NCI-H1930 (cell line): Measurements from ENCODE around the gene MLLT10.
A peak's percentile ranks its signal among the peaks of the same experiment; 100 is the strongest.
"Not testable (repeated sequence)": the region's sequence is repeated elsewhere in the genome, so short reads cannot be mapped to it uniquely, and the experiment has no call there.

Experiments used
- DNase-seq, 2 experiments: peaks; one replicate each; lab custom pipeline; 2025; lab: John Stamatoyannopoulos, UW

The MLLT10 gene

DNA sequence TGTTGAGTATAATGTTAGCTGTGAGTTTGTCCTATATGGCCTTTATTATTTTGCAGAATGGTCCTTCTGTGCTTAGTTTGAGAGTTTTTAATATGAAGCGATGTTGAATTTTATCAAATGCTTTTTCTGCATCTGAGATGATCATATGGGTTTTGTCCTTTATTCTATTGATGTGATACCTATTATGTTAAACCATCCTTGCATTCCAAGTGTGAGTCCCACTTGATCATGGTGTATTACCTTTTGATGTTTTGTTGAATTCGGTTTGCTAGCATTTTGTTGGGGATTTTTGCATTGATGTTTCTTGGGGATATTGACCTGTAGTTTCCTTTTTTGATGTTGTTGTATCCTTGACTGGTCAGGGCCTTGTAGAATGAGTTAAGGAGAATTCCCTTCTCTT is 166.4 kb downstream of the MLLT10 start:
- DNase-seq: no peak

DNA sequence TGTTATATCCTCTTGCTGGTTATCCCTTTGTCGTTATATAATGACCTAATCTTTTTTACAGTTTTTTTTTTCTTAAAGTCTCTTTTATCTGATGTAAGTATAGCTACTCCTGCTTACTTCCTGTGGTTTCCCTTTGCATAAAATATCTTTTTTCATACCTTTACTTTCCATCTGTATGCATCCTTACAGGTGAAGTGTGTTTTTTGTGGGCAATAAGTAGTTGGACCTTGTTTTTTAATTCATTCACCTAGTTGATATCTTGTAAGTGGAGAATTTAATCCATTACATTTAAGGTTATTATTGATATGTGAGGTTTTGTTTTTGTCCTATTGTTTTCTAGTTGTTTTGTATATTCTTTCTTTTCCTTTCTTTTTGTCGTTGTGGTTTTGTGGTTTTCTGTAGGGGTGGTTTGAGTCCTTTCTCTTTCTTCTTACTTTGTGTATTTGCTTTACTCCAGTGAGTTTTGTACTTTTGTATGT is 168.6 kb downstream of the MLLT10 start:
- DNase-seq: no peak

DNA sequence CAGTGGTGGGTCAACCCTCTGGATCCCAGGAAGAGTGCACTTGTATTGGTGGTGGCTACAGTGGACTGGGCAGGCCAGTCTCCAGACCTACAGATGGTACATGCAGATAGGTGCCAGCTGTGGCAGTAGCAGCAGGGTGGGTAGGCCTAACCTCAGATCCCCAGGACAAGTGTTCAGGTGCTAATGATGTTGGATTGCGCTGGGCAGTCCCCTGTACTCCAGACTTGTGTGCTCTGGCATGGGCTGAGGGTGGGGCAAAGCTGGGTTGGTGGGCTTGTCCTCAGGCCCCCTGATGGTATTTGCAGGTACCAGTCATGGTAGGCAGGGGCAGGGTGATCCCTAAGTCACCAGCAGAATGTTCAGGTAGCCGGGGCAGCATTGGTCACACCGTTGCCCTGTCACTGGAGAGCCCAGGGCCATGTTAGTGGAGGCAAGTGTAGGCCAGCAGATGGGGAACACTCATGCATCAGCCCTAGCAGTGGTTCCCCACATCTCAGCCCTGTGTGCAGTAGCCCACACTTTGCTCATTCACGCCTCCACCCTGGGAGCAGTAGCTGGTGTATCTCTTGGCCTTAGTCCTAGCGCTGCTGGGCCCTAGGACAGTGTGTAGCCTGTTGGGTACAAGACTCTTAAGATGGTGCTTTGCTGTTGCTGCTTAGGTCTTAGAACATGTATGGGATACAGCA is 171.3 kb downstream of the MLLT10 start:
- DNase-seq: no peak

DNA sequence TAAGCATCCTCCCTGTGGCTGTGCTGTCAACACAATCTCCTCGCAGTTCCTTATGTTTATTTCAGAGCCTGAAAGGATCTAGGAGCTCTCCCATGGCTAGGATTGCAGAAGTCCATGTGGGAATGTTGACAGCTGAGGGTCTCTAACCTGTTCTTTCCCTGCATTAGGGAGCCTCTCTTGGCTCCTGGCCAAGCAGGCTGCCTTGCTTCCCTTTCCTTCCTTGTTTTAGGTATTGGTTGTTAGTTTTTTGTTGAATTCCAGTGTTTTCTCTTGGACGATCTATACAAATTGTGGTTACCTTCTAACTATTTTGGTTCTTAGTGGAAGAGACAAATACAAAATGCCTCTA is 171.8 kb downstream of the MLLT10 start:
- no peak for DNase-seq

- no peak for DNase-seq
Measured at GRCh38 chr10:21707498-21707897, 173.5 kb downstream of the MLLT10 start.

- DNase-seq: no peak
Measured at GRCh38 chr10:21712975-21713374, 178.9 kb downstream of the MLLT10 start.

GRCh38 chr10:21715531-21716195 is 181.6 kb downstream of the MLLT10 start:
- DNase-seq: no peak

- not testable (repeated sequence) for DNase-seq
Measured at GRCh38 chr10:21717437-21718054, 183.5 kb downstream of the MLLT10 start.

DNA sequence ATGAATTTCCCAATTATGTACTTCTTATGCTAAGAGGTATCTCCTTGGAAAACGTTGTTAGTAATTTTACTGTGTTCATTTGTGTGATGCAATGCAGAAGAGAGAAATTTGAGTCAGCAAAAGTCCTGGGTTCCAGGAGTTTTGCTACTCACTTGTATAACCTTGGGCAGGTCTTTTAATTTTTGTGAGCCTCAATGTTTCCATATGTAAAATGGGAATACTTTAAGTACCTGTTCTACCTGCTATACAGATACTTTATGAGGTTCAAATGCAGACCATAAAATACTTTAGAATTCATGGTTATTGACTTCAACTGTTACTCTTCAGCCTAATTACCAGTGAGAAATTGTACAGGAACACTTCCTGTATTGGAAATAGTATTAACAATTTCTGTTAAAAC is 185.5 kb downstream of the MLLT10 start:
- no peak for DNase-seq

GRCh38 chr10:21720090-21720489 is 186.1 kb downstream of the MLLT10 start:
- no peak for DNase-seq

- no peak for DNase-seq
Measured at GRCh38 chr10:21721000-21721665, 187.1 kb downstream of the MLLT10 start.

DNA sequence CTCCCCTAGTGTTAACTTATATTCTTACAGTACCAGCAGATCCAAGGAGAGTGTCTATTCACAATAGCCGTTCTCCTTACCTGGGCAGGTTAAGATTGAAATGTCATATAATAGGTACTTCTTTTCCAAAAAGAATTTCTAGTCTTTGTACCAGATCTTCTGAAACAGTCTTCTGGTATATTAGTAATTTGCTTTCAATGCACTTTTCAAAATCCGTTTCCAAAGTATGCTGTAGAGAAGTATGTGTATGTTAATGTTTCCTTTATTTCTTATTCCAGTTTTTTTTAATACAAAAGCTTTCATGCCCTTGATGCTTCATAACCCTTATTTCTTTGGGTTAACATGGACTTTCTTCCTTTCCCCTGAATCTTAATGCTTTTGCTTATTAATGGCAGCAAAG is 188.2 kb downstream of the MLLT10 start:
- DNase-seq: no peak

DNA sequence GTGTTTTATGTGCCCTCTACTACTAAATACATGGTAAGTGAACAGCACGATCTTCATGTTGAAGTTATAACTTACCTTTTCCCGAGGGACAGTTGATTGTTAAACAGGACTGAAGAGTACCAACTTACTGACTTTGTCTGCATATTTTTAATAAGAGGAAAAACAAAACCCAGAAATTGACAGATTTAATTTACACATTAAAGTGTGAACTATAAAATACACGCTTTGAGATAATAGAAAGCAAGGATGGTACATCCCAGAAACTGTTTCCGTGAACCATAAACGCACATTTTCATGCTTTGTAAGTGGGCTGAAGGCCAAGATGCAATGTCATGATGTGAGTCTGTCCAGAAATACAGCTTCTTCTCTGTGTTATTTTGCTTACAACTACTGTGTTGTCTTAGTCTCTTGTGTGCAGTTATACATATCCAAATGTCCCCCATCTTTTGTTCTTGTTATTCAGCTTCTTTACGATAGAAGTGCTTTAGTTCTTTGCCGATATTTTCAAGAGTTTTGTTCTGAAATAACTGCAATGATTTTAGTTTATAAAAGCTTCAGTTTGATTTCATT is 190.1 kb downstream of the MLLT10 start:
- no peak for DNase-seq

DNA sequence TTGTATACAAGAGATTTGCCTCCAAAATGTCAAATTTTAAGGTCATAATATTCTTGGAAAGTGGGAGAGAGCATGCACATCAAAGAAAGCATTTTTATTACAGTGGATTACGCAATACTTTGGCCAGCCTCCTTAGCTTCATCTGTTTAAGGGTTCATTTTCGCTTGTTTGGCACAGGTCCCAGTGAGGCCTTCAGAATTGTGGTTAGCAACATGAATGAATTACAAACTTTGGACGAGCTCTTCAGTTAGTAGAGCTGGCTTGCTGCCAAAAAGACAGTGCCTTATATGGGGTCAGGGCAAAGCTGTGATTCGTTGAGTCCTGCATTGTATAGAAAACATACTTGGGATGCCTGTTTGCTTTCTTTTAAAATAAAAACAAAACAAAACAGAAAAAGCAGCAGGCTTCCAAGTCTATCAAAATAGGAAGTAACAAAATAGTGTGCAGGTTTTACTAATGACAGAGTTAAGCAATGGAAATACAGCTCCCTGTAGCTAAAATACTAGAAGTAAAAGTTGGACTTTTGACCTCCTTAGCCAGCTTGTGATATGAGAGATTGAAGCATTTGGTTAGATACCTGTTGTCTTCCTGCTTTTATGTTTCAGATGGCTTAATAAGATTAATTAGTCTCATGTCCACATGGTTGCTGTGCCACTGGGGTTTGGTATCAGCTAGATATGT is 190.8 kb downstream of the MLLT10 start:
- peak in 1 of 2 experiments; percentile 54 for DNase-seq

DNA sequence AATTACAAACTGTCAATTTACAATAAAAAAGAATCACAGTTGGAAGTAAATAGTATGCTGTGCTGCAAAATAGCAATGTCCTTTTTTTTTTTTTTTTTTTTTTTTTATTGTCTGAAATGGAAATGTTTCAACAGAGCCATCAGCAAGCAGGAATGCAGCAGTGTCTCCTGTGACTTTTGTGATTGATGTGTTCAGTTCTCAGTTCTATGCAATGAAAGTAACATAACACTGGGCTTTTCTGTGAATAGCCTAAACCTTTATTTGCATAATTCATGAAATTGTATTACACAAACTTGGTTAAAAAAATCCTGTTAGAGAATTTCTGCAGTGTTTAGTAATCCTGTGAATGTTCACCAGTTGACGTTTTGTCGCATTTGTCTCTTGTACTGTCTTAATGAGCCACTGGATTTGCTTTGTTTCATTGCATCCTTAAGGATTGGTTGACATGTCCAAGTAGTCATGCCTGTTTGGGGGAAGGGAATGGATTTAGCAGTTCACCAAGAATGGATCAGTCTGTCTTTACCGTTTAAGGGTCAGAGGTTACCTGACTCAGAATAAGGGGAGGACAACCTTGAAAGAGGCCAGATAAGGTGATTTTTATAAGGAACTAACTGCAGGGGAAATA is 192.7 kb downstream of the MLLT10 start:
- DNase-seq: no peak

GRCh38 chr10:21727452-21728168 is 193.6 kb downstream of the MLLT10 start:
- no peak for DNase-seq

GRCh38 chr10:21728618-21729017 is 194.6 kb downstream of the MLLT10 start:
- no peak for DNase-seq

DNA sequence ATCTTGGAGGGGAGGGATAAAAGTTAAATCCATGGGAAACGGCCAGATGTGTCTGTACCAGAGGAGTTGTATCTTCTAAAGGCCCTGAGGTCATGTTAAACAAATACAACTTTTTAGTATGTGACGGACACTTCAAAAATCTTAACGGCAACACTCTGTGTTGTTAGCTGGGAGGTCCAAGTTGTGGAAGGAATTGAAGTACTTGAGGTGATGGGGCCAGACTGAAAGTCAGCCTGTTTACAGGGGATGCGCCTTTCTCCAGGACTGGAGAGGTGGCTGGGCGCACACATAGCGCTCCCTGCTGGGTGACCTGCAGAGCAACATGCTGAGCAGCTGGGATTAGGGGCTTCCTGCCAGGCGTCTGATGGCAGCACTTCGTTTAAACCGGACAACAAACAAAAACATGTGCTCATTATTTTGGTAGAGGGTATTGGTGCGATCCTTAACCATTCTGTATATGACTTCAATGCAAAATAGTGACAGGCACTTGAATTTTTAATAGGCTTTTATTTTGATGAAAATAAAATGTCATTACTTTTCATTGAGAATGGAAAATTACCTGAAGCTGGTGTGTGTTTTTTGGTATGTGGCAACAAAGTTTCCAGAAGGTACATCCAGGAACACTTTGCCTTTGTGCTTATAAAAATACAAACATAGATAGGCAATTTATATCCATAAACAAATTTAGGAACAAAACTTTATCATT is 198.2 kb downstream of the MLLT10 start:
- DNase-seq: no peak

GRCh38 chr10:21733710-21734109 is 199.7 kb downstream of the MLLT10 start:
- no peak for DNase-seq

GRCh38 chr10:21737106-21737505 is 203.1 kb downstream of the MLLT10 start:
- no peak for DNase-seq
